BLaER1 (cell line): ENCODE results near the gene PCGF3.

ENCODE experiments used
- H3K27ac ChIP-seq: shearing (Covaris generic); formaldehyde crosslinking; 2 replicates; pipeline ENCODE4 v1.8.1; 2022
- H3K27me3 ChIP-seq: shearing (Covaris generic); formaldehyde crosslinking; 2 replicates; pipeline ENCODE4 v1.8.1; 2022
- H3K36me3 ChIP-seq: shearing (Covaris generic); formaldehyde crosslinking; 2 replicates; pipeline ENCODE4 v1.8.1; 2022
- H3K4me1 ChIP-seq: shearing (Covaris generic); formaldehyde crosslinking; 2 replicates; pipeline ENCODE4 v1.8.1; 2022
- H3K4me2 ChIP-seq: shearing (Covaris generic); formaldehyde crosslinking; 2 replicates; pipeline ENCODE4 v1.8.1; 2022
- H3K4me3 ChIP-seq: shearing (Covaris generic); formaldehyde crosslinking; 2 replicates; pipeline ENCODE4 v1.8.1; 2022
- H3K9ac ChIP-seq: shearing (Covaris generic); formaldehyde crosslinking; 2 replicates; pipeline ENCODE4 v1.8.1; 2022
- H3K9me3 ChIP-seq: shearing (Covaris generic); formaldehyde crosslinking; 2 replicates; pipeline ENCODE4 v1.8.1; 2022
- H4K20me1 ChIP-seq: shearing (Covaris generic); formaldehyde crosslinking; 2 replicates; pipeline ENCODE4 v1.8.1; 2022
- Cebpa-rat ChIP-seq: shearing (Covaris generic); IDR thresholded peaks from 2 replicates; pipeline ENCODE4 v1.8.1; 2022

PCGF3 gene

DNA sequence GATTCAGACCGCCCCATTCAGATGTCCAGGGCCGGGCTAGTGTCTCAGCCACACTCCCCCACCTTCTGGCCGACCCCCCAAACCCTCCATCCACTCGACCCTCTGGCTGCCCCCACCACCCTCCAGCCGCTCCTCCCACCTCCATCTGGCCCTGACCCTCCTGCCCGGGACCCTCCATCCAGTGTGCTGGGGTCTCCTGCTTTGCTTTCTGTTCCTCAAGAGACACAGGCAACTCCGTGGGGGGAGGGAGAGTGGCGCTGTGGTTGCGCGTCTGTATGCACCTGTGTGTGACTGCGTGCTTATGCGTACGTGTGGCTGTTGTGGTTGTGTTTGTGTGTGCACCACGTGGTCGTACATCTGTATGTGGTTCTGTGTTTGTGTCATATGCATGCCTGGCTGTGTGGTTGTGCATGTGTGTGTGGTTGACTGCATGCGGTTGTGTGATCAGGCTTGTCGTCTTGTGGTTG, 87.0 kb downstream of the PCGF3 start:
- peak overlapping the region; percentile 85; the same call in 1 of the 2 replicates for H3K4me2 ChIP-seq
- H3K4me3 ChIP-seq, result no peak overlapping the region
- no peaks in the 10 kb centered on the region for H3K36me3 ChIP-seq
- peaks cover 40% of the 10 kb centered on the region for H3K4me1 ChIP-seq
- no peak overlapping the region for H3K27ac ChIP-seq
- no peak overlapping the region for H3K9ac ChIP-seq
- no peak for TF ChIP-seq Cebpa-rat
- no peaks in the 10 kb centered on the region; the same call in 1 of the 2 replicates for H4K20me1 ChIP-seq
- H3K27me3 ChIP-seq, result peaks cover 35% of the 10 kb centered on the region
- H3K9me3 ChIP-seq, result no peaks in the 10 kb centered on the region

DNA sequence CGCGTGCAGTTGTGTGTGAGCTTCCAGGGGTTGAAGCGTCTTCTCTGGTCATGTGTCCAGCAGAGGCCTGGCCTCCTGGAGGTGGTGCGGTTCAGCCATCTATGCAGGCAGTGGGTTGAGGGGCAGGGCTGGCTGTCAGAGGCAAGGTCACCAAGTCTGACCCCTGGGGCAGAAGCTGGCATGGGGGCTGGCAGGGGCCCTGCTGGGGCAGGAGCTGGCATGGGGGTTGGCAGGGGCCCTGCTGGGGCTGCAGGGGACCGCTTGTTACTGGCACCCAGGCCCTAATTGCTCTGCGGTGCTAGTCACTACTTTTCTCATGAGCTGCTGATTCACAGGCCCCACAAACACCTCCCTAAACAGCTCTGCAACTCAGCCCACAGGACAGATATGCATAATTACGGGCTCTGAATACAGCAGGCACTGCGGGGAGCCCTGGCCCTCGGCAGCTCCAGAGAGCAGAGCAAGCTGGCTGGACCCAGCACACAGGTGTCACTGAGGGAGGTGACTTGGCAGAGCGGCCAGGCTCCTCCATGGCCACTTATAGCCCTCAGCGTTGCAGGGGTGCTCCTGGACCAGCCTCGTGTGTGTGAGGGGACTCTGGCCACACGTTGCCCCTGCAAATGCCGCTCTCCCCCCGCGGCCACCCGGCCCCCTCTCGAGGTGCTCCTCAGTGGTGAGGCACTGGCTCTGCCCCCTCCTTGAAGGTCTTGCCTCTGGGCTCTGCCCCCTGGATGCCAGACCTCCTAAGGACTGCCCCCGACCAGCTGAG, 87.6 kb downstream of the PCGF3 start:
- Histone ChIP-seq H3K9me3 (no peaks in the 10 kb centered on the region), H3K4me2 (peak overlapping the region; percentile 85), H3K9ac (no peak overlapping the region), H4K20me1 (no peaks in the 10 kb centered on the region; the same call in 1 of the 2 replicates), H3K27me3 (peaks cover 35% of the 10 kb centered on the region), H3K36me3 (no peaks in the 10 kb centered on the region), H3K4me3 (no peak overlapping the region), H3K4me1 (peaks cover 37% of the 10 kb centered on the region), H3K27ac (no peak overlapping the region)
- no peak for TF ChIP-seq Cebpa-rat

GRCh38 chr4:793941-794621, 88.4 kb downstream of the PCGF3 start:
- Histone ChIP-seq H3K4me3 (no peak overlapping the region), H3K9ac (no peak overlapping the region; the same call in 1 of the 2 replicates), H4K20me1 (no peaks in the 10 kb centered on the region; the same call in 1 of the 2 replicates), H3K4me2 (peak overlapping the region; percentile 85), H3K4me1 (peaks cover 37% of the 10 kb centered on the region), H3K27me3 (peaks cover 35% of the 10 kb centered on the region), H3K9me3 (no peaks in the 10 kb centered on the region), H3K36me3 (no peaks in the 10 kb centered on the region), H3K27ac (no peak overlapping the region)
- TF ChIP-seq Cebpa-rat, result no peak

GRCh38 chr4:794900-795725, 89.5 kb downstream of the PCGF3 start:
- H3K9ac ChIP-seq, result no peak overlapping the region
- no peak overlapping the region for H3K27ac ChIP-seq
- peak overlapping the region; percentile 85 for H3K4me2 ChIP-seq
- no peak overlapping the region for H3K4me3 ChIP-seq
- no peaks in the 10 kb centered on the region for H3K9me3 ChIP-seq
- peaks cover 37% of the 10 kb centered on the region for H3K4me1 ChIP-seq
- H4K20me1 ChIP-seq, result no peaks in the 10 kb centered on the region; the same call in 1 of the 2 replicates
- no peak for TF ChIP-seq Cebpa-rat
- peaks cover 35% of the 10 kb centered on the region for H3K27me3 ChIP-seq
- no peaks in the 10 kb centered on the region for H3K36me3 ChIP-seq

DNA sequence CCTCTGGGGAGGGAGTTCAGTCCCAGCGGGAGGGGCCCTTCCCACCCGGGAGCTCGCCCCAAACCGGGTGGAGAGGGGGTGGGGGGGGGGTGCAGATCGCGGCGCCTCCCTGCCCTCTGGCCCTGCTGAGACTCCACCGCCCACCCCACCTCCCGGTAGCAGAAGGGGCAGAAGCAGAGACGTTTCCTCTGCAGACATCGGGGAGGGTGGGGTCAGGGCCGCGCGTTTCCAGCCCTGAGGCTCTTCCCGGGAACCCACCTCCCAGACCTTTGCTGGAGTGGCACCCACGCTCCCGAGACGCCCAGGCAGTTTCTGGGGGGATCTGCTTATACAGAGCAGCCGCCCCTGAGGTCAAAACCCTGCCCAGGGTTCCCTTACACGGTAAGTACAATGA, 90.1 kb downstream of the PCGF3 start:
- Histone ChIP-seq H3K4me1 (peaks cover 37% of the 10 kb centered on the region), H3K36me3 (no peaks in the 10 kb centered on the region), H3K4me3 (no peak overlapping the region), H3K4me2 (no peak overlapping the region), H3K27me3 (peaks cover 35% of the 10 kb centered on the region), H3K27ac (no peak overlapping the region), H3K9ac (no peak overlapping the region), H3K9me3 (no peaks in the 10 kb centered on the region), H4K20me1 (no peaks in the 10 kb centered on the region; the same call in 1 of the 2 replicates)
- no peak for TF ChIP-seq Cebpa-rat

DNA sequence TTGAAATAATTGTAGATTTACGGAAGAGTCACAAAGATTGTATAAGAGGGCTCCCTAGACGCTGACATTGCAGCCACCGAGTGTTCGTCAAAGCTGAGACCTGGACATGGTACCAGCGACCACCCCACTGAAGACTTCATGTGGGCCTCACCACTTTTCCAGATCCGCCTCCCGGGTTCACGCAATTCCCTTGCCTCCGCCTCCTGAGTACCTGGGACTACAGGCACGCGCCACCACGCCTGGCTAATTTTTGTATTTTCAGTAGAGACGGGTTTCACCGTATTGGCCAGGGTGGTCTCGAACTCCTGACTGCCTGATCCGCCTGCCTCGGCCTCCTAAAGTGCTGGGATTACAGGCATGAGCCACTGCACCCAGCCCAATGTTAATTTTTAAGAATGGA, 90.6 kb downstream of the PCGF3 start:
- H3K4me3 ChIP-seq, result no peak overlapping the region
- H3K9ac ChIP-seq, result no peak overlapping the region

GRCh38 chr4:797066-797465, 91.4 kb downstream of the PCGF3 start:
- Histone ChIP-seq H3K27me3 (peaks cover 26% of the 10 kb centered on the region), H3K9ac (no peak overlapping the region), H3K27ac (no peak overlapping the region), H3K4me3 (no peak overlapping the region), H3K4me2 (peak overlapping the region; percentile 42), H3K9me3 (peaks cover 13% of the 10 kb centered on the region), H3K4me1 (peaks cover 37% of the 10 kb centered on the region), H4K20me1 (no peaks in the 10 kb centered on the region; the same call in 1 of the 2 replicates), H3K36me3 (no peaks in the 10 kb centered on the region)
- no peak for TF ChIP-seq Cebpa-rat

More for the DNA sequence above, 90.6 kb downstream of the PCGF3 start:
- Histone ChIP-seq H3K4me1 (peaks cover 37% of the 10 kb centered on the region), H3K4me2 (no peak overlapping the region), H3K36me3 (no peaks in the 10 kb centered on the region), H3K9me3 (peaks cover 4% of the 10 kb centered on the region; the same call in 1 of the 2 replicates), H4K20me1 (no peaks in the 10 kb centered on the region; the same call in 1 of the 2 replicates), H3K27me3 (peaks cover 35% of the 10 kb centered on the region), H3K27ac (no peak overlapping the region)
- no peak for TF ChIP-seq Cebpa-rat

- Histone ChIP-seq H3K4me2 (no peak overlapping the region), H3K4me1 (peaks cover 9% of the 10 kb centered on the region), H3K9me3 (peaks cover 49% of the 10 kb centered on the region), H3K9ac (no peak overlapping the region), H3K27ac (no peak overlapping the region), H3K27me3 (no peaks in the 10 kb centered on the region), H3K36me3 (no peaks in the 10 kb centered on the region), H4K20me1 (no peaks in the 10 kb centered on the region), H3K4me3 (no peak overlapping the region)
- no peak for TF ChIP-seq Cebpa-rat
These were observed 95.9 kb downstream of the PCGF3 start for GRCh38 chr4:801436-802124.

GRCh38 chr4:803884-804283, 98.3 kb downstream of the PCGF3 start:
- no peaks in the 10 kb centered on the region for H3K27me3 ChIP-seq
- peaks cover 52% of the 10 kb centered on the region for H3K9me3 ChIP-seq
- no peak overlapping the region for H3K4me2 ChIP-seq
- H3K36me3 ChIP-seq, result no peaks in the 10 kb centered on the region
- no peak overlapping the region for H3K4me3 ChIP-seq
- H3K27ac ChIP-seq, result no peak overlapping the region
- H3K4me1 ChIP-seq, result peaks cover 10% of the 10 kb centered on the region
- no peak overlapping the region for H3K9ac ChIP-seq
- H4K20me1 ChIP-seq, result no peaks in the 10 kb centered on the region
- TF ChIP-seq Cebpa-rat, result no peak
